Muscle of back (tissue), 13 donors: ENCODE data around the gene CBLN2. TPM values are rescaled to one million over a fixed set of nuclear protein-coding genes. Genes with fewer than 3 reads are reported as not detected.

Source experiments
- DNase-seq, 3 donors: peaks; one replicate each; pipeline versions ENCODE4 v3.0.0 to v3.0.0-alpha.2; 2013
- long read RNA-seq, 9 donors: transcript quantifications; one replicate each; lab custom pipeline, GENCODE V29; 2026
- polyA plus RNA-seq, 10 donors: library from polyadenylated mRNA; unstranded; fragments of 120-200 nt; gene quantifications; one replicate each; pipeline ENCODE4 v1.2.1, GENCODE V29; 2013; ENCODE audit not compliant: insufficient read length in 10 of 10

Gene CBLN2
- under 1 TPM; 0.12 to 0.84 (median 0.27) TPM for polyA plus RNA-seq
- long read RNA-seq, donor 1: 0 reads
- long read RNA-seq, donor 2: 0 reads
- long read RNA-seq, donor 3: 0 reads
- long read RNA-seq, donor 4: 0 reads
- long read RNA-seq, donor 5: 0 reads
- long read RNA-seq, donor 6: 0 reads
- long read RNA-seq, donor 7: 0 reads
- long read RNA-seq, donor 8: 0 reads
- long read RNA-seq, donor 9: 0 reads

- DNase-seq: peak; percentile 25 to 81 (median 67)
Observed at GRCh38 chr18:72544092-72544886, at the start of gene CBLN2. Gene CBLN2 (minus strand): TSS chr18:72544342. CDS start chr18:72542160, 2,182 bp downstream.

- no peak for DNase-seq
Observed at GRCh38 chr18:72588360-72588759, 44.2 kb upstream of the CBLN2 start.

- no peak for DNase-seq
Observed at GRCh38 chr18:72584787-72585186, 40.6 kb upstream of the CBLN2 start.

- no peak for DNase-seq
Observed at GRCh38 chr18:72581976-72582375, 37.8 kb upstream of the CBLN2 start.

GRCh38 chr18:72572896-72573295 lies 28.8 kb upstream of the CBLN2 start:
- DNase-seq: no peak

- no peak for DNase-seq
Observed at GRCh38 chr18:72566290-72566689, 22.1 kb upstream of the CBLN2 start.

GRCh38 chr18:72555968-72556367 lies 11.8 kb upstream of the CBLN2 start:
- no peak for DNase-seq

- no peak for DNase-seq
Observed at GRCh38 chr18:72555101-72555500, 11.0 kb upstream of the CBLN2 start.

GRCh38 chr18:72543357-72544055 lies 636 bp downstream of the CBLN2 start:
- peak in 1 of 3 donors; percentile 25 for DNase-seq

- DNase-seq: peak in 1 of 3 donors; percentile 16
Observed at GRCh38 chr18:72542984-72543356, 1.2 kb downstream of the CBLN2 start.

GRCh38 chr18:72542342-72542741 lies 1.8 kb downstream of the CBLN2 start:
- peak in 1 of 3 donors; percentile 17 for DNase-seq

GRCh38 chr18:72541871-72542332 lies 2.2 kb downstream of the CBLN2 start:
- no peak for DNase-seq

- DNase-seq: no peak
Observed at GRCh38 chr18:72539901-72540300, 4.2 kb downstream of the CBLN2 start.

GRCh38 chr18:72530622-72531021 lies 13.5 kb downstream of the CBLN2 start:
- no peak for DNase-seq

- no peak for DNase-seq
Observed at GRCh38 chr18:72504866-72505265, 39.3 kb downstream of the CBLN2 start.

GRCh38 chr18:72502671-72503431 lies 41.3 kb downstream of the CBLN2 start:
- DNase-seq: no peak

GRCh38 chr18:72492497-72492896 lies 51.6 kb downstream of the CBLN2 start:
- DNase-seq: no peak
